Activated naive CD8-positive, alpha-beta T cell treated with anti-CD3 and anti-CD28 coated beads, Interleukin-2, amount 10 ng/mL, durations not matched to agents 7 days and 5 days (primary cell): Measurements from ENCODE around the gene FGFR4. TPM values are rescaled to one million over a fixed set of nuclear protein-coding genes. Genes with fewer than 3 reads are reported as not detected.
"Not testable (repeated sequence)": the region's sequence is repeated elsewhere in the genome, so short reads cannot be mapped to it uniquely, and the experiment has no call there.

Experiments used
- ATAC-seq: fragments of 150-1000 bp; cut with Tn5 transposase; one replicate; pipeline ENCODE4 v1.10.0; 2021; ENCODE audit warnings: low read depth, moderate library complexity
- POLR2A ChIA-PET: fragments of 350-600 bp; sonication (Branson Sonifier 250); formaldehyde crosslinking; loops from one replicate; lab custom pipeline; 2021; ENCODE audit warnings: antibody characterized with exemption; lab: Charles Lee
- DNase-seq: peaks from one replicate; pipeline ENCODE4 v3.0.0; 2021
- H3K27ac Mint-ChIP-seq: one replicate; pipeline ENCODE4 v1.8.0; 2022; ENCODE audit warnings: mild to moderate bottlenecking, mixed read lengths
- H3K27me3 Mint-ChIP-seq: one replicate; pipeline ENCODE4 v1.8.0; 2022; ENCODE audit warnings: mild to moderate bottlenecking, moderate library complexity, mixed read lengths
- H3K36me3 Mint-ChIP-seq: one replicate; pipeline ENCODE4 v1.8.0; 2021; ENCODE audit warnings: mild to moderate bottlenecking, mixed read lengths
- H3K4me1 Mint-ChIP-seq: one replicate; pipeline ENCODE4 v1.8.0; 2021; ENCODE audit warnings: mixed read lengths
- H3K4me3 Mint-ChIP-seq: one replicate; pipeline ENCODE4 v1.8.0; 2022; ENCODE audit warnings: mild to moderate bottlenecking, moderate library complexity, mixed read lengths
- H3K9me3 Mint-ChIP-seq: one replicate; pipeline ENCODE4 v1.8.0; 2021; ENCODE audit warnings: mixed read lengths
- total RNA-seq, 2 experiments: library from RNA; stranded (reverse); gene quantifications; one replicate each; pipeline ENCODE4 v1.2.3, GENCODE V29; 2021

FGFR4 gene
- 1 to 10 TPM; 1.9 to 2.3 TPM for total RNA-seq

DNA sequence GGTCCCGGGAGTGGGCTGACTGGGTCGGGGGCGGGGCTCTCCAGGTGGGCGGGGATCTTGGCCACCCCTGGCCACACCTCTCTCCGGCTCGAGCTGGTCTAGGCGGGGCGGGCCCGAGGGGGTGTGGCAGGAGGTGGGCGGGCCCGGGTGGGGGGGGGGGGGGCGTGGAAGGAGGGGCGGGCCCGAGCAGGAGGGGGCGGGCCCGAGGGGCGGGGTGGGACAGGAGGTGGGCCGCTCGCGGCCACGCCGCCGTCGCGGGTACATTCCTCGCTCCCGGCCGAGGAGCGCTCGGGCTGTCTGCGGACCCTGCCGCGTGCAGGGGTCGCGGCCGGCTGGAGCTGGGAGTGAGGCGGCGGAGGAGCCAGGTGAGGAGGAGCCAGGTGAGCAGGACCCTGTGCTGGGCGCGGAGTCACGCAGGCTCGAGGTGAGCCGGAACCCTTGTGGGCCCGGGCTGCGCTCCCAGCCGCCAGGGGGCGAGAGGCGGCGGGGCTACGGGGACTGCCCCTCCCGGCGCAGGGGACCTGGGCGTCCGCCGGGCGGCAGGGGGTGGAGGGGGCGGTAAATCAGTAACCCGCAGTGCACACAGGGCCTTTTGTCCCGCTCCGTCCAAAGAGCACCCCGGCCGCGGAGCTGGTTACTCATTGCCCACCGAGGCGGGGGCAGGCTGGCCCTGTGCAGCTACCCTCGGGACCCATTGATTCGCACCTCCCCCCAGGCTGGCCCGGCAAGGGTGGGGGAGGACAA, at the start of gene FGFR4:
Gene FGFR4 (plus strand): TSS at position 262 of the 744 bp plus-strand sequence. CDS start 2,688 bp downstream, outside the sequence.
- H3K9me3 Mint-ChIP-seq, result no peaks in the 10 kb centered on the region
- ATAC-seq (peak; percentile 88), DNase-seq (peak; percentile 80)
- peaks cover 33% of the 10 kb centered on the region for H3K27me3 Mint-ChIP-seq
- H3K4me1 Mint-ChIP-seq, result peaks cover 4% of the 10 kb centered on the region
- peaks cover 2% of the 10 kb centered on the region for H3K36me3 Mint-ChIP-seq
- no peak within 1 kb of the TSS for H3K27ac Mint-ChIP-seq
- peak within 1 kb of the TSS; percentile 45 for H3K4me3 Mint-ChIP-seq
- POLR2A ChIA-PET, result interaction anchor here (0.7 kb wide), 1 partner anchor 14 kb away, joined by 5 read pairs; no protein-coding TSS in a partner anchor

DNA sequence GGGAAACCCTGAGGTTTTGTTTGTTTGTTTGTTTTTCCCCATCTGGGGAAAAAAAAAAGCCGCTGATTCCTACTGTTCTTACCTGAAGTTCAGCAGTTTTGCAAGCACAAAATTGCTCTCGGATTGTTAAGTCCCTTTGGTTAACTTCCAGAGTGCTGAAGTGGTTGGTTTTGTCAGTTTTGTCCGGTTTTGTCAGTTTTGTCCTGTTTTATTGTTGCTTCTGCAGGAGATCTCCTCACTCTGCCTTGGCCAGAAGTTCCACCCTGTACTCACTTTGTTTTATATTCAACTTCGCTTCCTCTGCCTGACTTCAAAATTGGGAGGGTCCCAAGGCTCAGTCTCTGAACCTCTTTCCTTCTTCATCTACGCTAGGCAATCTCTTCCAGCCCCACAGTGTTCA, 49.8 kb upstream of the FGFR4 start:
- Mint-ChIP-seq H3K9me3 (no peaks in the 10 kb centered on the region), H3K27ac (no peak overlapping the region), H3K36me3 (peaks cover 23% of the 10 kb centered on the region), H3K4me1 (peaks cover 11% of the 10 kb centered on the region), H3K27me3 (no peaks in the 10 kb centered on the region), H3K4me3 (no peak overlapping the region)
- ATAC-seq (no peak), DNase-seq (no peak)
- POLR2A ChIA-PET, result no interaction called here

DNA sequence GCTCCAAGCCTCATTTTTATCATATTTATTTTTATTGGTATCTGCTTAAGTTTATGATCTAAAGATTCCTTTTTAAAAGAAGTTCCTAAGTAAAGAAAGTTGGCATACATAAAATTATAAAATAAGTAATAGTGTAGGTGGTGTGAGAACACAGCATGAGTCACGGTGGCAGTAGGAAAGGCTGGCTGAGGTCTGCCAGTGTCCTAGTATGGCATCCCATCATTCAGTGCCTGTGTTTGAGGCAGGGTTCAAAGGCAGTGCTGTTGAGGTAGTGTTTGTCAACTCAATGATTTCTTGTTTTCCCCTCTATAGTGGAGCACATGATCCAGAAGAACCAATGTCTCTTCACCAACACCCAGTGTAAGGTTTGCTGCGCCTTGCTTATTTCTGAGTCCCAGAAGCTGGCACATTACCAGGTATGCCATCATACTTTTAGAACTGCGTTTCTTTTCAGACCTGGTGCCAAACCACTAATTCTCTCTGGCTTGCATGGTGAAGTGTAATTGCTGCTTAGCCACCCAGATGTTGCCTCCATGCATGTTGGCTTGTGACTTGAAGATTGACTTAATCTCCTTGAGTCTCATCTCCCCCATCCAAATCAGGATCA, 45.8 kb upstream of the FGFR4 start:
- Mint-ChIP-seq H3K27ac (no peak overlapping the region), H3K36me3 (peaks cover 9% of the 10 kb centered on the region), H3K27me3 (no peaks in the 10 kb centered on the region), H3K4me1 (peaks cover 6% of the 10 kb centered on the region), H3K9me3 (no peaks in the 10 kb centered on the region), H3K4me3 (no peak overlapping the region)
- POLR2A ChIA-PET, result no interaction called here
- ATAC-seq (no peak), DNase-seq (no peak)

DNA sequence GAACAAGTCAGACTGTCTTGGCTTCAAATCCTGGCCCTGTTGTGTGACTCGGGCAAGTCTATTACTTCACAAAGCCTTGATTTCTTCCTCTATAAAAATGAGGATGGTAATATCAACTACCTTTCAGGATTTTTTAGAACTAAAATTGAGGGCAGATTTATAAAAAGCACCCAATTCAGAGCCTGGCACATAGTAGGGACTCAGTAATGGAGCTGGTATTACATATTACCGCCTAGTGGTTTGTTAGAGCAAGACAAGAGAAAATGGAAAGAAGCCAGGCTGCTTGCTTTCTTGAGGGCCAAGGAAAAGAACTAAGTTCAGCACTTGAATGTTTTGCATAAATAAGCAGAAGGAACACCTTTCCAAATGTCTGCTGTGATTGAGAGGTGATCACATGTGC, 44.8 kb upstream of the FGFR4 start:
- POLR2A ChIA-PET, result no interaction called here
- DNase-seq (no peak), ATAC-seq (no peak)
- Mint-ChIP-seq H3K27ac (no peak overlapping the region), H3K27me3 (no peaks in the 10 kb centered on the region), H3K36me3 (peaks cover 6% of the 10 kb centered on the region), H3K4me1 (no peaks in the 10 kb centered on the region), H3K9me3 (no peaks in the 10 kb centered on the region), H3K4me3 (no peak overlapping the region)

DNA sequence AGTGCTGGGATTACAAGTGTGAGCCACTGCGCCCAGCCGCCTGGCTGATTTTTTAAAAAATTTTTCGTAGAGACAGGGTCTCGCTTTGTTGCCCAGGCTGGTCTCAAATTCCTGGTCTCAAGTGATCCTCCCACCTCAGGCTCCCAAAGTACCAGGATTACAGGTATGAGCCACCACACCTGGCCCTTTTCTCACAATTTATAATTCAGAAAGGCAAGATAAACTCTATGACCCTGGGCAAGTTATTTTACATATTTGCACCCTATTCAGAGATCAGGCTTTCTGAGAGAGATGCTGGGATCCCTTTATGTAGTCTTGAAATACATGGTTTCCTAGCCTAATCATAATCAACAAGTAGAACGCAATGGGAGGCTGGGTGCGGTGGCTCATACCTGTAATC, 43.6 kb upstream of the FGFR4 start:
- POLR2A ChIA-PET, result no interaction called here
- no peak for DNase-seq
- Mint-ChIP-seq H3K27ac (no peak overlapping the region), H3K27me3 (no peaks in the 10 kb centered on the region), H3K4me1 (no peaks in the 10 kb centered on the region), H3K9me3 (no peaks in the 10 kb centered on the region), H3K36me3 (peaks cover 12% of the 10 kb centered on the region), H3K4me3 (no peak overlapping the region)
- ATAC-seq, result no peak

DNA sequence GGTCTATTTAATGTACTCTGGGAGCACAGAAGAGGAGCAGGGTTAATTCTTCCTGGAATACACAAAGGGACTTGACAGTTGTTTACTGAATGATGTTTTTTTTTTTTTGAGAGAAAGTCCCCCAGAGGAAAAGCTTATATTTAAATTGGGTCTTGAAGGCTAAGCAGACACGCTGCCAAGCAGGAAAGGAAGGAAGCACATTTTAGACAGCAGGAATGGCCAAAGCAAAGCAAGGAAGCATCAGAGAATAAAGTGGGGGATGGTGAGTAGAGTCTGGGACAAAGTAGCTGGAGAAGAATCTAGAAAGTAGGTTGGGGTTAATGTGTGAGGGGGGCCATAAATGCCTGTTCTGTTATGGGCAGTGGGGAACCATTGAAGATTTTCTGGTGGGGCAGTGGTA, 42.8 kb upstream of the FGFR4 start:
- no peak overlapping the region for H3K4me3 Mint-ChIP-seq
- peaks cover 15% of the 10 kb centered on the region for H3K36me3 Mint-ChIP-seq
- POLR2A ChIA-PET, result interaction anchor here (0.5 to 0.6 kb wide), 2 partner anchors 12 to 143 kb away, joined by 3 read pairs; no protein-coding TSS in a partner anchor
- no peaks in the 10 kb centered on the region for H3K4me1 Mint-ChIP-seq
- no peak for DNase-seq
- H3K27ac Mint-ChIP-seq, result no peak overlapping the region
- no peaks in the 10 kb centered on the region for H3K27me3 Mint-ChIP-seq
- H3K9me3 Mint-ChIP-seq, result no peaks in the 10 kb centered on the region
- ATAC-seq, result no peak

DNA sequence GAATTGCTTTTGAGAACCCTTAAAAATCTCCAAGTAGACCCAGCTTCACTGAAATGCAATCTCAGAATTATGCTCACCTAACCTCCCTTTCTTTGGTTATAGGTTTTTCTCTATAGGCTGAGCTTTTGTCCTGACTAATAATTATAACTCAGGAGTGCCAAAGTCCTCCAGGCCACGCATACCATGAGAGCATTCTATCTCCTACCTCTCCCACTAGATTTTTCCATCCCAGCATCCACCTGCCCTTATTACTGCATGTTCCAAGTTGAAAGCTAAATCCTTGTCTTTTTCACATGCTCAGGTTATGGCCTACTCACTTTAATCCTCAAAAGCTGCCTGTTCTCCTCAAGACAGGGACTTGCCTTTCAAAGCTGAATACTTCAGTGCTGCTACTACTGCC, 42.1 kb upstream of the FGFR4 start:
- POLR2A ChIA-PET, result interaction anchor here (0.6 kb wide), 1 partner anchor 13 kb away, joined by 3 read pairs; no protein-coding TSS in a partner anchor
- H3K4me1 Mint-ChIP-seq, result no peaks in the 10 kb centered on the region
- no peak overlapping the region for H3K27ac Mint-ChIP-seq
- H3K4me3 Mint-ChIP-seq, result no peak overlapping the region
- no peaks in the 10 kb centered on the region for H3K27me3 Mint-ChIP-seq
- DNase-seq (no peak), ATAC-seq (no peak)
- peaks cover 15% of the 10 kb centered on the region for H3K36me3 Mint-ChIP-seq
- no peaks in the 10 kb centered on the region for H3K9me3 Mint-ChIP-seq

DNA sequence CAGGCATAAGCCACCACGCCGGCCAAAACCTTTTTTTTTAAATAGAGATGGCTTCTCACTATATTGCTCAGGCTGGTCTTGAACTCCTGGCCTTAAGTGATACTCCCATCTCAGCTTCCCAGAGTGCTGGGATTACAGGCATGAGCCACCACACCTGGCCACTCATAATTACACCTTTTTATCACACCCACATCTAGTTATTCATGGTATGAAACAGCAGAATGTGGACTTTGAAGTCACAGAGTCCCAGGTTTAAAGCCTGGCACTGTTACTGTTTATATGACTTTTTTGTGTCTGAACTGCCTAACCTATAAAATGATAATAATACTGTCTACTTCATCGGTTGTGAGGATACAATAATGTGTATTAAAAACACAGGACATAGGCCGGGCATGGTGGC, 41.1 kb upstream of the FGFR4 start:
- Mint-ChIP-seq H3K27ac (no peak overlapping the region), H3K36me3 (peaks cover 15% of the 10 kb centered on the region), H3K4me1 (no peaks in the 10 kb centered on the region), H3K9me3 (no peaks in the 10 kb centered on the region), H3K4me3 (no peak overlapping the region), H3K27me3 (no peaks in the 10 kb centered on the region)
- no peak for ATAC-seq
- DNase-seq, result no peak
- POLR2A ChIA-PET, result interaction anchor here (1.2 kb wide), 1 partner anchor 19 kb away, joined by 3 read pairs; no protein-coding TSS in a partner anchor

DNA sequence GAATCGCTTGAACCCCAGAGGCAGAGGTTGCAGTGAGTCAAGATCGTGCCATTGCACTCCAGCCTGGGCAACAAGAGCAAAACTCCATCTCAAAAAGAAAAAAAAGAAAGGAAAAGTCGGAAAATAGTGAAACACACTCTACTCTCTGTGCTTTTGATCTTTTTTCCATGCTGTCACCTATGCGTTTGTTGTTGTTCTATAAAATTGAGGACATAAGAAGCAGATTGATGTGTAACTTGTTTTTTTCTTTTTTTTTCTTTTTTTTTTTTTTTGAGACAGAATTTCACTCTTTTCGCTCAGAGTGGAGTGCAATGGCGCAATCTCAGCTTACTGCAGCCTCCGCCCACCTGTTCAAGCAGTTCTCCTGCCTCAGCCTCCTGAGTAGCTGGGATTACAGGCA, 38.2 kb upstream of the FGFR4 start:
- H3K36me3 Mint-ChIP-seq, result peaks cover 22% of the 10 kb centered on the region
- H3K4me1 Mint-ChIP-seq, POLR2A ChIA-PET, DNase-seq, H3K9me3 Mint-ChIP-seq, H3K4me3 Mint-ChIP-seq, H3K27me3 Mint-ChIP-seq, H3K27ac Mint-ChIP-seq, ATAC-seq: not testable (repeated sequence)

DNA sequence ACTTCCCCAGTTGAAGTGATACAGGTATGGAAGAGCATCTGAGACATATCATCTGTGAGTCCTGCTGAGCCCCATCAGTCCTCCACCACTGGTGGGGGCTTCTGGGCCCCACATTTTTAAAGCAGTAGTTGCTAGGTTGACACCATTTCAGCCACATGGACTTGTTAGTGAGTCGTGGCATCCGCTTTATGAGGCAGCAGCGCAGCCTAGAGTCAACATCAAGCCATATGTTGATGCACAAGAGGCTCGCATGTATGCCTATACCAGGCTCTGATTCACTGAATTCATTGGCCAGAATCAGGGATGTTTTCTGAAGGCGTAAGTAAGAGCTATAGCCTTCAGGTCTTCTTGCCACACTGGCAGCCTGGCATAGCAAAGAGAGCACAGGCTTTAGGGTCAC, 37.4 kb upstream of the FGFR4 start:
- no peak overlapping the region for H3K4me3 Mint-ChIP-seq
- no peaks in the 10 kb centered on the region for H3K4me1 Mint-ChIP-seq
- DNase-seq, result no peak
- no peak overlapping the region for H3K27ac Mint-ChIP-seq
- POLR2A ChIA-PET, result no interaction called here
- no peak for ATAC-seq
- H3K27me3 Mint-ChIP-seq, result no peaks in the 10 kb centered on the region
- no peaks in the 10 kb centered on the region for H3K9me3 Mint-ChIP-seq
- H3K36me3 Mint-ChIP-seq, result peaks cover 22% of the 10 kb centered on the region

DNA sequence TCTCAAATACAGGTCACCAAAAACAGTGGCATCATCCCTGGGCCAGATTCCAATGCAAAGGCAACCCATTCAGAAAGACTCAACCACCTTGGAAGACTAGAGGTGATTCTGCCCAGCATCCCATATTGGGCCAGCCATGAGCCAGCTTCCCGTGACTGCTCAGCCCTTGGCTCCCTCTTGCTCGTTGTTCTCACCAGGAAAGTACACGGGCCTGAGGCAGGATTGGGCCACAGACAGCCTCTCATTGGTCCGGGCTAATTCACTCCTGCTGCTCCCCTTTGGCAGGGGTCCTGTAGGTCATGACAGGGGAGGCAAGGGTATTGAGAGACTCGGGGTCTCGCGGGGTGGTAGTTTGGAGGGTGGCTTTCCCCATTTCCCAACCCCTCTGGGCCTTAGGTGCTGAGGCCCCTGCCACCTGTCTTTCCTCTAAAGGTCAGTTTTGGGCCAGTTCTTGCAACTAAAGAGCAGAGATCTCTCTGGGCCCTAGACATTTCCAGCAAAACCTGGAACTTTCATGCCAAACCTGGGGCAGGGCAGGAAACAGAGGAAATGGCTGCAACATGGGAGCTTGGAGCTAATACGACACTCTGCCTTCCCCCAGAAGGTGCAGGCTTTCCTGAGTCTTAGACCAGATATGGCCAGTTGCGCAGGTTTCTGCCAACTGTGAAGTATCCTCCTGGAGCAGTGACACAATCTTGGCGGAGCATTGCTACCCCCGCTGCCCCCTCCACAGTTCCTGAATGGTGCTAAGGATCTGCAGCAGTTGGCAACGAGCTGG, 22.0 kb upstream of the FGFR4 start:
- Mint-ChIP-seq H3K9me3 (no peaks in the 10 kb centered on the region), H3K27me3 (no peaks in the 10 kb centered on the region), H3K4me1 (no peaks in the 10 kb centered on the region), H3K27ac (no peak overlapping the region), H3K36me3 (peaks cover 3% of the 10 kb centered on the region), H3K4me3 (no peak overlapping the region)
- no peak for ATAC-seq
- POLR2A ChIA-PET, result interaction anchor here (0.6 kb wide), 1 partner anchor 12 kb away, joined by 4 read pairs; no protein-coding TSS in a partner anchor
- DNase-seq, result no peak

DNA sequence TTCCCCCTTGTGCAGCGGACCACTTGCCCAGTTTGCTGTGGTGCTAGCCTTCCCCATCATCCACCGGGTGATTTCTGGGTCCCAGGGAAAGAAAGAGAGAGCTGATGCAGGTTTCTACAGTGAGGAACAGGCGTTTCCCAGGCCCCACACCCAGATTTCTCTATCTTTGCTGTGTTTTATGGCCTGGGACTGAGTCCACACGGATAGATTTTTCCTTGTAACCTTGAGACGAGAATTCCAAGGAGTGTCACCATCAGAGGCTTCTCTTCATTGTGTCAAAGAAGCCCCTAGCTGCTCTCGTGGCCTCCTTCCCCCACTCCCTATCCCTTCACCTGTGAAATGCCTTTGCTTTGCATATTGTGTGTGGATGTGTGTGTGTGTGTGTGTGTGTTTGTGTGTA, 21.2 kb upstream of the FGFR4 start:
- DNase-seq, result no peak
- Mint-ChIP-seq H3K27me3 (no peaks in the 10 kb centered on the region), H3K4me3 (no peak overlapping the region), H3K9me3 (no peaks in the 10 kb centered on the region), H3K4me1 (no peaks in the 10 kb centered on the region), H3K36me3 (peaks cover 3% of the 10 kb centered on the region), H3K27ac (no peak overlapping the region)
- no peak for ATAC-seq
- POLR2A ChIA-PET, result no interaction called here

DNA sequence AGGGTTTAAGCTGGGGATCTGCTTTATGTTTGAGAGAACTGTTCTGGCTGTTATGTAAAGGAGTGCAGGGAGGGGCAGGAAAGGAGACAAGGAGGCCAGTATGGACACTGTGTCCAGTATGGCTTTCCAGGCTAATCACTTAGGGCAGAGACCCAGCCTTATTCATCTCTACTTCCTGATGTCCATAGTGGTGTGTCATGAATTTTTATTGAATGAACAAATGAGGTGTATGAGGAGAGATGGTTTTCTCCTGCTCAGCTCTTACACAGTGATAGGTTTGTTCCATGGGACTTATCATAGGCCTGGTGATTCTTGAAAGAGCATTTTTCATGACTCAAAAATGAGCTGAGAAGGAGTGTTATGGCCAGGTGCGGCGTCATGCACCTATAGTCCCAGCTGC, 20.5 kb upstream of the FGFR4 start:
- no peaks in the 10 kb centered on the region for H3K27me3 Mint-ChIP-seq
- POLR2A ChIA-PET, result no interaction called here
- H3K9me3 Mint-ChIP-seq, result no peaks in the 10 kb centered on the region
- H3K36me3 Mint-ChIP-seq, result peaks cover 3% of the 10 kb centered on the region
- no peaks in the 10 kb centered on the region for H3K4me1 Mint-ChIP-seq
- H3K4me3 Mint-ChIP-seq, result no peak overlapping the region
- DNase-seq (no peak), ATAC-seq (no peak)
- H3K27ac Mint-ChIP-seq, result no peak overlapping the region
